Measurements from ENCODE around the gene TTC3.

The TTC3 gene

GRCh38 chr21:37157938-37158337 is 84.9 kb downstream of the TTC3 start:
- DNase-seq, result no peak

- DNase-seq, result no peak
Measured at GRCh38 chr21:37159053-37159776, 86.2 kb downstream of the TTC3 start.

GRCh38 chr21:37159949-37160348 is 86.9 kb downstream of the TTC3 start:
- DNase-seq, result no peak

GRCh38 chr21:37164742-37165141 is 91.7 kb downstream of the TTC3 start:
- DNase-seq, result no peak

- DNase-seq, result no peak
Measured at GRCh38 chr21:37165586-37165985, 92.5 kb downstream of the TTC3 start.

GRCh38 chr21:37166733-37167132 is 93.7 kb downstream of the TTC3 start:
- no peak for DNase-seq

- no peak for DNase-seq
Measured at GRCh38 chr21:37168666-37169065, 95.6 kb downstream of the TTC3 start.

GRCh38 chr21:37172646-37173045 is 99.6 kb downstream of the TTC3 start:
- DNase-seq, result no peak

GRCh38 chr21:37176716-37177115 is 103.7 kb downstream of the TTC3 start:
- no peak for DNase-seq

- DNase-seq, result no peak
Measured at GRCh38 chr21:37181059-37181458, 108.0 kb downstream of the TTC3 start.

- no peak for DNase-seq
Measured at GRCh38 chr21:37182222-37182621, 109.2 kb downstream of the TTC3 start.

GRCh38 chr21:37183749-37184148 is 110.7 kb downstream of the TTC3 start:
- DNase-seq, result no peak

- DNase-seq, result no peak
Measured at GRCh38 chr21:37184784-37185593, 111.9 kb downstream of the TTC3 start.

- DNase-seq, result no peak
Measured at GRCh38 chr21:37186983-37187382, 113.9 kb downstream of the TTC3 start.

GRCh38 chr21:37188825-37189224 is 115.8 kb downstream of the TTC3 start:
- no peak for DNase-seq

GRCh38 chr21:37192019-37192418 is 119.0 kb downstream of the TTC3 start:
- DNase-seq, result no peak

- no peak for DNase-seq
Measured at GRCh38 chr21:37193006-37193405, 120.0 kb downstream of the TTC3 start.

- no peak for DNase-seq
Measured at GRCh38 chr21:37193676-37194075, 120.6 kb downstream of the TTC3 start.

- DNase-seq, result no peak
Measured at GRCh38 chr21:37195059-37195458, 122.0 kb downstream of the TTC3 start.

GRCh38 chr21:37195610-37196009 is 122.6 kb downstream of the TTC3 start:
- DNase-seq, result no peak

GRCh38 chr21:37196847-37197246 is 123.8 kb downstream of the TTC3 start:
- DNase-seq, result no peak

- no peak for DNase-seq
Measured at GRCh38 chr21:37197746-37198145, 124.7 kb downstream of the TTC3 start.

- DNase-seq, result no peak
Measured at GRCh38 chr21:37199057-37199924, 126.2 kb downstream of the TTC3 start.

Measured in effector CD8-positive, alpha-beta T cell (primary cell).